ENCODE measurements around the gene PNO1.

DNA sequence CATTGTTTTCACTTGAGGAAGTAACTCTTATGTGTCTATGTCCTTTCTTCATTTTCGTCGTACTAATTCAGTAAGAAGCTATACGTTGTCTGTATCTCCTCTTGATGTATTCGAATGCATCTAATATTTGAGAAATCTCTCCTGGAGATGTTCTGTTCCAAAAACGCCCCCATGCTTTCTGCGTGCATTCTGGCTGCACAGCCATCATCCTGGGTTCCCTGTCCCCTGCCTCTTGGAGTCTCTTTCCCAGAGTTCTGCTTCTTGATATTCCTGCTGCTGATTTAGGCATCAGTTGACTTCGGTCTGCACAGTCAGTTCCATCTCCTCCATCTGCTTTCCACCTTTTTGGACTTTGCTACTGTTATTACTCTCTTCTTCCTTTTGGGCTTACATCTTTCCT lies 13.5 kb downstream of the PNO1 start:
- no peak for TF ChIP-seq CTCF (conservative IDR thresholded peaks at IDR 0.05; ENCODE audit: low read depth in 2 of 2)
- no peak for TF ChIP-seq EZH2 (IDR thresholded peaks at IDR 0.05; ENCODE audit: low read depth, unreplicated experiment)
- TF ChIP-seq, protein P1, sequence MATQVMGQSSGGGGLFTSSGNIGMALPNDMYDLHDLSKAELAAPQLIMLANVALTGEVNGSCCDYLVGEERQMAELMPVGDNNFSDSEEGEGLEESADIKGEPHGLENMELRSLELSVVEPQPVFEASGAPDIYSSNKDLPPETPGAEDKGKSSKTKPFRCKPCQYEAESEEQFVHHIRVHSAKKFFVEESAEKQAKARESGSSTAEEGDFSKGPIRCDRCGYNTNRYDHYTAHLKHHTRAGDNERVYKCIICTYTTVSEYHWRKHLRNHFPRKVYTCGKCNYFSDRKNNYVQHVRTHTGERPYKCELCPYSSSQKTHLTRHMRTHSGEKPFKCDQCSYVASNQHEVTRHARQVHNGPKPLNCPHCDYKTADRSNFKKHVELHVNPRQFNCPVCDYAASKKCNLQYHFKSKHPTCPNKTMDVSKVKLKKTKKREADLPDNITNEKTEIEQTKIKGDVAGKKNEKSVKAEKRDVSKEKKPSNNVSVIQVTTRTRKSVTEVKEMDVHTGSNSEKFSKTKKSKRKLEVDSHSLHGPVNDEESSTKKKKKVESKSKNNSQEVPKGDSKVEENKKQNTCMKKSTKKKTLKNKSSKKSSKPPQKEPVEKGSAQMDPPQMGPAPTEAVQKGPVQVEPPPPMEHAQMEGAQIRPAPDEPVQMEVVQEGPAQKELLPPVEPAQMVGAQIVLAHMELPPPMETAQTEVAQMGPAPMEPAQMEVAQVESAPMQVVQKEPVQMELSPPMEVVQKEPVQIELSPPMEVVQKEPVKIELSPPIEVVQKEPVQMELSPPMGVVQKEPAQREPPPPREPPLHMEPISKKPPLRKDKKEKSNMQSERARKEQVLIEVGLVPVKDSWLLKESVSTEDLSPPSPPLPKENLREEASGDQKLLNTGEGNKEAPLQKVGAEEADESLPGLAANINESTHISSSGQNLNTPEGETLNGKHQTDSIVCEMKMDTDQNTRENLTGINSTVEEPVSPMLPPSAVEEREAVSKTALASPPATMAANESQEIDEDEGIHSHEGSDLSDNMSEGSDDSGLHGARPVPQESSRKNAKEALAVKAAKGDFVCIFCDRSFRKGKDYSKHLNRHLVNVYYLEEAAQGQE (IDR thresholded peaks at IDR 0.05; ENCODE audit: unreplicated experiment) = no peak
- no peak for TF ChIP-seq CREB1 (CRISPR knock-in tag; IDR thresholded peaks at IDR 0.05; ENCODE audit: low read depth)
